ENCODE data around the gene ERC2.

The ERC2 gene

DNA sequence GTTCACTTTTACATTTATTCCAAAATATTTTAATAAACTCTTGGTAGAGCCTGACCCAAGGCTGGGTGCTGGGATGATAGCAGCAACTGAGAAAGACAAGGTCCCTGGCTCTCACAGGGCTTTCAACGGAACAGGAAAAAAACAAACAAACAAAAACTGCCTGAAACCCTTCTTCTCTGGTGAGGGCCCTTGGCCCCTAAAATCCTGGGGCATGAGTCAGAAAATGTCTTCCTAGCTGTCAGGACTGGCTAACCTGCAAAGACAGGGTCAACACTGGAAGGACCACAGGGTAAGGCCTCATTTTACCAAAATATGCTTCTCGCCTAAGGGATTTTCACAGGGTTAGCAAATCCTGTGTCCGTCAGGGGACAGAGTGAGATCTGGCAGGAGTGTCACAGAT lies 935.5 kb downstream of the ERC2 start:
- DNase-seq (ENCODE audit: low spot score) = no peak
- TF ChIP-seq, protein P1, sequence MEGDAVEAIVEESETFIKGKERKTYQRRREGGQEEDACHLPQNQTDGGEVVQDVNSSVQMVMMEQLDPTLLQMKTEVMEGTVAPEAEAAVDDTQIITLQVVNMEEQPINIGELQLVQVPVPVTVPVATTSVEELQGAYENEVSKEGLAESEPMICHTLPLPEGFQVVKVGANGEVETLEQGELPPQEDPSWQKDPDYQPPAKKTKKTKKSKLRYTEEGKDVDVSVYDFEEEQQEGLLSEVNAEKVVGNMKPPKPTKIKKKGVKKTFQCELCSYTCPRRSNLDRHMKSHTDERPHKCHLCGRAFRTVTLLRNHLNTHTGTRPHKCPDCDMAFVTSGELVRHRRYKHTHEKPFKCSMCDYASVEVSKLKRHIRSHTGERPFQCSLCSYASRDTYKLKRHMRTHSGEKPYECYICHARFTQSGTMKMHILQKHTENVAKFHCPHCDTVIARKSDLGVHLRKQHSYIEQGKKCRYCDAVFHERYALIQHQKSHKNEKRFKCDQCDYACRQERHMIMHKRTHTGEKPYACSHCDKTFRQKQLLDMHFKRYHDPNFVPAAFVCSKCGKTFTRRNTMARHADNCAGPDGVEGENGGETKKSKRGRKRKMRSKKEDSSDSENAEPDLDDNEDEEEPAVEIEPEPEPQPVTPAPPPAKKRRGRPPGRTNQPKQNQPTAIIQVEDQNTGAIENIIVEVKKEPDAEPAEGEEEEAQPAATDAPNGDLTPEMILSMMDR (IDR thresholded peaks at IDR 0.05; ENCODE audit: extremely low read depth, missing control alignments) = no peak

DNA sequence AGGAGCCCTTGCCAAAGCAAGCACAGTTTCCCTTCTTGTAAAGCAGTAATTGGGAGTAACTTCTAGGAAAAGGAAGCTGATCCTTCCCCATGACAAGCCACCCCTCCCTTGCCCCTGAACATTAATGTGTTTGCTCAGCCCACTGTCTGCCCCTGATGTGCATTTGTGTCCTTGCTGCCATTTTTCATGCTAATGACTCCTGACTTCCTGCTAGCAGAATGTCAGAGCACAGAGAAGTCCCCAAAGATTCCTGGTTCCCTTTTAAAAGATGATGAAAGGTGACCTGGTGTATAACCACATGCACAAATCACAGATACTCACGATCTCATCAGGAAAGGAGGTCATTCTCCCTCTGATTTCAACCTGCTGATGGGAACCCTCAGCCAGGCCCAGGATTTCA lies 936.9 kb downstream of the ERC2 start:
- no peak for DNase-seq (ENCODE audit: low spot score)
- TF ChIP-seq, protein P1 (IDR thresholded peaks at IDR 0.05; ENCODE audit: extremely low read depth, missing control alignments) = no peak

DNA sequence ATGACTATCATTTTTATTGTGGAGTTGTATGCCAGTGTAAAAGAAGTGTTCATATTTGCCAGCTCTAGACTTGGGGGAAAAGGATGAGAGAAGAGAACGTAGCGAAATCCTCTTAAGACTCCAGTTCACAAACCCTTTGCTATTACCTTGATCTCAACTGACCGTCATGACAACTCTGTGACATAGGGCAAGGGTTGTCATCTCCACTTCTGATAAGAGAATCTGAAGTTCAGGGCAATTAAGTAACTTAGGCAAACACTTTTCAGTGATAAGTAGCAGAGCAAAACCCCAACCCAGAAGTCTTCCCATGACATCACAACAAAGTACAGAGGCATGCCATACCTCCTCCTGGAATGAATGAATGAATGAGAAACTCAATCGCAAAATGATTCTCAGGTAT lies 940.9 kb downstream of the ERC2 start:
- no peak for DNase-seq (ENCODE audit: low spot score)
- TF ChIP-seq, protein P1 (IDR thresholded peaks at IDR 0.05; ENCODE audit: extremely low read depth, missing control alignments) = no peak

DNA sequence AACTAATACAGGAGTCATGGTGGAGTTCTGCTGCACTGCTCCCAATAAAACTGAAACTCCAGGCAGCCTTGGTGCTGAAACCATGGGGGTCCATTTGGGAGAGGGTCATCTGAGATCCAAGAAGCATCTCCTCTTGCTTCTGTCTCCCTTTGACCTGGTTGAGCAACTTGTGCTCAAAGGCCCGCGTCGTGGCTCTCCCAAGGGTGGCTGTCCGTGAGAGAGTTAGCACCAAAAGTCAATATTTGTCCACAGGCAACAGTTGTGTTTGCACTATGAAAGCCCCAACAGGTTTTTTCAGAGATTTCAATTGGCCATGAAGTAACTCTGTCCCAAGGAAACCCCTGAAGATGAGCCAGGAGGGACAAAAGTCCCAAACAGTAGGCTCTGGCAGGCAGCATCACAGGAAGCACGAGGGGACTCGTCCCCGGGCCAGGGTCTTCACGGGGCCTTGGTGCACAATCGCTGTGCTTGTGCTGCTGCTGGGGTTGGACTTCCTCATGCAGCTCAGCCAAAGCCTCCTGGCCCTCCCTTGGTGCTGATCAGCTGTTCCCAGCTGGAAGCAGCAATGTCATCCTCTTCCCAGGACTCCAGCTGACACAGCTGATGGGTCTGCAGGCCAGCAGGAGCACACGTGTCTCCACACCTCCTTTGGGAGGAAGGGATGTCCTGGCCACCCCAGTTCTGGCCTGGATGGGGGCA lies 941.8 kb downstream of the ERC2 start:
- TF ChIP-seq, protein P1 (IDR thresholded peaks at IDR 0.05; ENCODE audit: extremely low read depth, missing control alignments) = no peak
- no peak for DNase-seq (ENCODE audit: low spot score)

DNA sequence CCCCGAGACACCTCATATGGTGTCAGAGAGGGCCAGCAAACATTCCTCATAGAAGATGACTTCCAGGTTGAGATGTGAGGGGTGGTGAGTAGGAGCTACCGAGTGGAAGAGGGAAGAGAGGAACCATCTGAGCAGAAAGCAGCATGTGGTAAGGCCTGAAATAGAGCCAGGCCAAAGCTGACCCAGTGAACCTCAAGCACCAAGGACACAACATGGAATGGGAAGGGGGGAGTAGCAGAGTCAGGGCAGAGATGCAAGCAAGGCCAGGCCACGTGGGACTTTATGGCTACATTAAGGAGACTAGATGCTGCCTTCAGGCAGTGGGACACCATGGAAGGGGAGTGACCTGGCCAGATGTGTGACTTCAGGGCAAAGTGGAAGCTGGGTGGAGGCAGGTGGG lies 942.8 kb downstream of the ERC2 start:
- DNase-seq (ENCODE audit: low spot score) = no peak
- TF ChIP-seq, protein P1 (IDR thresholded peaks at IDR 0.05; ENCODE audit: extremely low read depth, missing control alignments) = no peak

DNA sequence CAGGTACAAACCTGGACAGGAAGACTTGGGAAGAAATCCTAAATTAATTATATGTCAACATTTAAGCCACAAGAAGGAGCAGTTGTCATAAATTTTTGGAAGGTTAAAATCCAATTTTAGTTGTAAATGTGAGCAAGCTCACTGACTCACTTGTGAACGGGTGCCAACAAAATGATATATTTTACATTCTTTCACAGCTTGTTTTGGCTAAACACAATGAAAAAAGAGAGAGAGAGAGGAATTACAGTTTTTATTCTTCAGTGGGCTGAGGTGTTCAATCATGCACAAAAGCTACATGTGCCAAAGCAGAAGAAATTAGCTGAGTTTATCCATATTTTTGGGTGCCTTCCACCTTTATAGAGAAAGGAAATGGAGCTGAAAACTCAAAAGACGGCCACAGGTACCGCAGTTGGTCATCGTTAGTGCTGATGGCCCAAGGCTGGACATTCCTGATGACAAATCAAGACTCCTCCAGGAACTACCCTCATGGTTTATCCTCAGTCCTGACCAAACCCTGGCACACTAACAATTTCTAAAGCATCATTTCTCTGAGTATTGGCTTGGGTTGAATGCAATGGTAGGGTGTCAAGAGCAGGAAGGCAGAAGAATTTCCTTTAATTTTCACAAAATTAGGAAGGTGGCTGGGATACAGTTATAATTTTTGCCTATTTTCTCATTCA lies 943.6 kb downstream of the ERC2 start:
- TF ChIP-seq, protein P1 (IDR thresholded peaks at IDR 0.05; ENCODE audit: extremely low read depth, missing control alignments) = no peak
- DNase-seq (ENCODE audit: low spot score) = no peak

DNA sequence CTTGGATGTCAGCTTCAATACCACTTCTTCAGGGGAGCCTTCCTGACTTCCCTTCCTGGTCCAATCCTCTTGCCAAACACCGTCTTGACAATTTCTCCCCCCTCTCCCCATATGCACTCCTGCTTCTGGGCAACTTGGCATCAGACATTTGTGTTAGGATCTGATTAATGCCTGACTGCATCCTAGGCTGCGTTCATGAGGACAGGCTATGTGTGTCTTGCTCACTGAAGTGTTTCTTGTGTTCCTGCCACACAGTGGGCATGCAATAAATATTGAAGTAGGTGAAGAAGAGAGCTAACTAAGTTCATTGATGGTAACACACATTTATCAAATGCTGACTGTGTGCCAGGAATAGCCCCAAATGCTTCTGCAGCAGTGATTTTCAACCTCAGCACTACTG lies 944.8 kb downstream of the ERC2 start:
- no peak for DNase-seq (ENCODE audit: low spot score)
- TF ChIP-seq, protein P1 (IDR thresholded peaks at IDR 0.05; ENCODE audit: extremely low read depth, missing control alignments) = no peak
